ENCODE results near the gene TRO. TPM values are rescaled to one million over a fixed set of nuclear protein-coding genes. Genes with fewer than 3 reads are reported as not detected.
A peak's percentile ranks its signal among the peaks of the same experiment; 100 is the strongest.

TRO gene, protein sequence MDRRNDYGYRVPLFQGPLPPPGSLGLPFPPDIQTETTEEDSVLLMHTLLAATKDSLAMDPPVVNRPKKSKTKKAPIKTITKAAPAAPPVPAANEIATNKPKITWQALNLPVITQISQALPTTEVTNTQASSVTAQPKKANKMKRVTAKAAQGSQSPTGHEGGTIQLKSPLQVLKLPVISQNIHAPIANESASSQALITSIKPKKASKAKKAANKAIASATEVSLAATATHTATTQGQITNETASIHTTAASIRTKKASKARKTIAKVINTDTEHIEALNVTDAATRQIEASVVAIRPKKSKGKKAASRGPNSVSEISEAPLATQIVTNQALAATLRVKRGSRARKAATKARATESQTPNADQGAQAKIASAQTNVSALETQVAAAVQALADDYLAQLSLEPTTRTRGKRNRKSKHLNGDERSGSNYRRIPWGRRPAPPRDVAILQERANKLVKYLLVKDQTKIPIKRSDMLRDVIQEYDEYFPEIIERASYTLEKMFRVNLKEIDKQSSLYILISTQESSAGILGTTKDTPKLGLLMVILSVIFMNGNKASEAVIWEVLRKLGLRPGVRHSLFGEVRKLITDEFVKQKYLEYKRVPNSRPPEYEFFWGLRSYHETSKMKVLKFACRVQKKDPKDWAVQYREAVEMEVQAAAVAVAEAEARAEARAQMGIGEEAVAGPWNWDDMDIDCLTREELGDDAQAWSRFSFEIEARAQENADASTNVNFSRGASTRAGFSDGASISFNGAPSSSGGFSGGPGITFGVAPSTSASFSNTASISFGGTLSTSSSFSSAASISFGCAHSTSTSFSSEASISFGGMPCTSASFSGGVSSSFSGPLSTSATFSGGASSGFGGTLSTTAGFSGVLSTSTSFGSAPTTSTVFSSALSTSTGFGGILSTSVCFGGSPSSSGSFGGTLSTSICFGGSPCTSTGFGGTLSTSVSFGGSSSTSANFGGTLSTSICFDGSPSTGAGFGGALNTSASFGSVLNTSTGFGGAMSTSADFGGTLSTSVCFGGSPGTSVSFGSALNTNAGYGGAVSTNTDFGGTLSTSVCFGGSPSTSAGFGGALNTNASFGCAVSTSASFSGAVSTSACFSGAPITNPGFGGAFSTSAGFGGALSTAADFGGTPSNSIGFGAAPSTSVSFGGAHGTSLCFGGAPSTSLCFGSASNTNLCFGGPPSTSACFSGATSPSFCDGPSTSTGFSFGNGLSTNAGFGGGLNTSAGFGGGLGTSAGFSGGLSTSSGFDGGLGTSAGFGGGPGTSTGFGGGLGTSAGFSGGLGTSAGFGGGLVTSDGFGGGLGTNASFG (N-terminal part only)
- total RNA-seq (10 to 100 TPM; 18.7 to 56.6 (median 35.5) TPM), polyA plus RNA-seq (10 to 100 TPM; 37.3 to 47.5 TPM)
- long read RNA-seq, donor 1, partial matches to known transcripts: 25 of 54 reads
- long read RNA-seq, donor 1, other reads (novel, unspliced or antisense): 24 of 54 reads
- long read RNA-seq, donor 2, full-length matches to known transcripts: 6 of 21 reads
- long read RNA-seq, donor 2, partial matches to known transcripts: 15 of 21 reads
- long read RNA-seq, donor 2, other reads (novel, unspliced or antisense): 0 of 21 reads
- long read RNA-seq, donor 3, full-length matches to known transcripts: 1 of 48 reads
- long read RNA-seq, donor 3, partial matches to known transcripts: 13 of 48 reads
- long read RNA-seq, donor 3, other reads (novel, unspliced or antisense): 34 of 48 reads

DNA sequence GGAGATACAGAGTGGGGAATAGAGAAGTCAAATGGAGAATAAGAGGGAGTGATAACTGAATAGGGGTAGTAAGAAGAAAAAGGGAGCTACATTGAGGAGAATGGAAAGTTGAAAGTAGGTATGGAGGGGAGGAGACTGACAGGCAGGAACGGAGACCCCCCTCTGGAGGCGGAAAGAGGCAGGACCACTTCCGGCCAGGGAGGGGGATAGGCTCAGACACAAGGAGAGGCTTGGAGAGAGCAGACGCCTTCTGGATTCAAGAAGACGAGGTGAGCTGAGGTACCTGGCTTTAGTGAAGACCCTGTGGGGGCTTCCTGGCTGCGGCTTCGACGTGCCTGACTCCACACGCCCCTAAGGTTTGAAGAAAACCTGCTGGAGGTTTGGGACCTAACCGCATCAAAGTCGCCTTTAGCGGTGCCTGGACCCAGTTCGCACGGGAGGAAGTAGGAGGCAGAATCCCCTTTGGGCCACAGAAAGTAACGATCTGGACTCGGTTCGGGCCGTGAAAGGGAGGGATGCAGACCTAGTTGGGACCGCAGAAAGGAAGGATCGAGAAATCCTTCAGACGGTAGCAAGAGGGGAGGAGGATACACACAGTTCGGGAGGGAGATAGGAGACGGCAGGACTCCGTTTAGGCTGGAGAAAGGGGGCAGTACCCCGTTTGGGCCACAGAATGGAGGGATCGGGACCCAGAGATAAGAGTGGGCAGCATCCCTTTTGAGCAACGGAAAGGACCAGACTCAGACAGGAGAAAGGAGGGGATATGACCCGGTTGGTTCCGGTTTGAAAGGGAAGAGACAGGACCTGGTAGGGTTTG is at the start of gene TRO:
Gene TRO, plus strand, starts transcription at position 215 of the 817 bp plus-strand sequence. CDS start 1,423 bp downstream, outside the sequence.
- 27 to 35% (median 31%) methylated on average over 29 of the region's 29 CpGs for WGBS, 3 donors

DNA sequence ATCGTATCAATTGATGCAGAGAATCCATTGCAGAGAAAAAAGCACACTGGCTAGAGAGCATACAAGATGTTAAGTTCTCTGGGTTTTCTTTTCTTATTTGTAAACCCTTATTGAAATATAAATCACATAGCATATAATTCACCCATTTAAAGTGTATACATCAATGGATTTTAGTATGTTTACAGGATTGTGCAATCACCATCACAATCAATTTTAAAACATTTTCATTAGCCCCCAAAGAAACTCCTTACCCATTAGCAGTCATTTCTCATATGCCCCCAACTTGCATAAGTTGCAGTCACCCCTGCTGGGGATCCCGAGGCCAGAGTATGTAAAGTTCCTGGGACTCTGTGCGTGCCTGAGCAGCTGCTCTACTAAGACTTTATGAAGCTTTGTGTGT is 34.9 kb upstream of the TRO start:
- no peak overlapping the region for H3K27ac ChIP-seq
- intact Hi-C loops (cut with DNase I): no loop called here
- H3K9me3 ChIP-seq: no peaks in the 10 kb centered on the region
- H3K36me3 ChIP-seq: no peaks in the 10 kb centered on the region
- DNase-seq: no peak
- no peak overlapping the region for H3K4me3 ChIP-seq
- WGBS, 3 donors: 56 to 76% (median 68%) methylated on average over 3 of the region's 3 CpGs
- no peak for TF ChIP-seq EP300 (IDR thresholded peaks at IDR 0.05)
- TF ChIP-seq, protein P1, sequence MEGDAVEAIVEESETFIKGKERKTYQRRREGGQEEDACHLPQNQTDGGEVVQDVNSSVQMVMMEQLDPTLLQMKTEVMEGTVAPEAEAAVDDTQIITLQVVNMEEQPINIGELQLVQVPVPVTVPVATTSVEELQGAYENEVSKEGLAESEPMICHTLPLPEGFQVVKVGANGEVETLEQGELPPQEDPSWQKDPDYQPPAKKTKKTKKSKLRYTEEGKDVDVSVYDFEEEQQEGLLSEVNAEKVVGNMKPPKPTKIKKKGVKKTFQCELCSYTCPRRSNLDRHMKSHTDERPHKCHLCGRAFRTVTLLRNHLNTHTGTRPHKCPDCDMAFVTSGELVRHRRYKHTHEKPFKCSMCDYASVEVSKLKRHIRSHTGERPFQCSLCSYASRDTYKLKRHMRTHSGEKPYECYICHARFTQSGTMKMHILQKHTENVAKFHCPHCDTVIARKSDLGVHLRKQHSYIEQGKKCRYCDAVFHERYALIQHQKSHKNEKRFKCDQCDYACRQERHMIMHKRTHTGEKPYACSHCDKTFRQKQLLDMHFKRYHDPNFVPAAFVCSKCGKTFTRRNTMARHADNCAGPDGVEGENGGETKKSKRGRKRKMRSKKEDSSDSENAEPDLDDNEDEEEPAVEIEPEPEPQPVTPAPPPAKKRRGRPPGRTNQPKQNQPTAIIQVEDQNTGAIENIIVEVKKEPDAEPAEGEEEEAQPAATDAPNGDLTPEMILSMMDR (IDR thresholded peaks at IDR 0.05): no peak
- no peak for TF ChIP-seq POLR2A (IDR thresholded peaks at IDR 0.05)
- no peaks in the 10 kb centered on the region for H3K27me3 ChIP-seq
- H3K4me1 ChIP-seq (ENCODE audit: insufficient read depth): no peaks in the 10 kb centered on the region

More for the DNA sequence above, at the start of gene TRO:
- TF ChIP-seq, protein P1 (IDR thresholded peaks at IDR 0.05): no peak
- TF ChIP-seq POLR2A (IDR thresholded peaks at IDR 0.05) (no peak), EP300 (IDR thresholded peaks at IDR 0.05) (no peak)
- intact Hi-C loops (cut with DNase I): no loop called here
- no peaks in the 10 kb centered on the region for H3K4me1 ChIP-seq (ENCODE audit: insufficient read depth)
- H3K27ac ChIP-seq: peak within 1 kb of the TSS in 1 of 2 donors; percentile 52
- no peaks in the 10 kb centered on the region for H3K36me3 ChIP-seq
- no peaks in the 10 kb centered on the region for H3K27me3 ChIP-seq
- DNase-seq: peak in 2 of 5 donors; percentile 14 to 38
- H3K4me3 ChIP-seq: peak within 1 kb of the TSS; percentile 38
- H3K9me3 ChIP-seq: no peaks in the 10 kb centered on the region

DNA sequence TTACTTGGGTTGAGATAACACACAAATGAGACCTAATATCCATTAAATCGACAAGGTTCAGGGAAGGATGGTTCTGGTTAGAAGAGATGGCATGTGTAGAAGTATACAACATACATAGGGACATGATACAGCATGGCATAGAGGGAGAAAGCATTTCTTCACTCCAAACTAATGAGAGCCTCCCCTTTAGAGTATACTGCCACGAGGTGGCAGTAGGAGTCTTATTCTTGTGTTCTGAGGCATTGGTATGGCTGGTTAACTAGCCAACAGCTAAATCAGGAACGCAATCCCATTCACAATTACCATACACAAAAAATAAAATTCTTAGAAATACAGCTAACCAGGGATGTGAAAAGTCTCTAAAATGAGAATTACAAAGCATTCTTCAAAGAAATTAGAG is 29.1 kb upstream of the TRO start:
- Histone ChIP-seq H3K27me3 (no peaks in the 10 kb centered on the region), H3K27ac (no peak overlapping the region), H3K36me3 (no peaks in the 10 kb centered on the region), H3K4me3 (no peak overlapping the region), H3K4me1 (ENCODE audit: insufficient read depth) (no peaks in the 10 kb centered on the region), H3K9me3 (peaks cover 0 to 6% of the 10 kb centered on the region in 2 donors)
- DNase-seq: peak in 1 of 5 donors; percentile 27
- no peak for TF ChIP-seq POLR2A (IDR thresholded peaks at IDR 0.05)
- TF ChIP-seq, protein P1 (IDR thresholded peaks at IDR 0.05): no peak
- no peak for TF ChIP-seq EP300 (IDR thresholded peaks at IDR 0.05)
- WGBS, 3 donors: 16 to 21% (median 21%) methylated on average over 3 of the region's 3 CpGs
- intact Hi-C loops (cut with DNase I): no loop called here
